GM21529 (cell line): ENCODE data around the gene SLC39A11.
"Not testable (repeated sequence)": the region's sequence is repeated elsewhere in the genome, so short reads cannot be mapped to it uniquely, and the experiment has no call there.

Experiments
- ATAC-seq: cut with Tn5 transposase; IDR thresholded peaks from one replicate; pipeline ENCODE4 v1.9.1; 2021; ENCODE audit not compliant: unreplicated experiment

SLC39A11 gene

DNA sequence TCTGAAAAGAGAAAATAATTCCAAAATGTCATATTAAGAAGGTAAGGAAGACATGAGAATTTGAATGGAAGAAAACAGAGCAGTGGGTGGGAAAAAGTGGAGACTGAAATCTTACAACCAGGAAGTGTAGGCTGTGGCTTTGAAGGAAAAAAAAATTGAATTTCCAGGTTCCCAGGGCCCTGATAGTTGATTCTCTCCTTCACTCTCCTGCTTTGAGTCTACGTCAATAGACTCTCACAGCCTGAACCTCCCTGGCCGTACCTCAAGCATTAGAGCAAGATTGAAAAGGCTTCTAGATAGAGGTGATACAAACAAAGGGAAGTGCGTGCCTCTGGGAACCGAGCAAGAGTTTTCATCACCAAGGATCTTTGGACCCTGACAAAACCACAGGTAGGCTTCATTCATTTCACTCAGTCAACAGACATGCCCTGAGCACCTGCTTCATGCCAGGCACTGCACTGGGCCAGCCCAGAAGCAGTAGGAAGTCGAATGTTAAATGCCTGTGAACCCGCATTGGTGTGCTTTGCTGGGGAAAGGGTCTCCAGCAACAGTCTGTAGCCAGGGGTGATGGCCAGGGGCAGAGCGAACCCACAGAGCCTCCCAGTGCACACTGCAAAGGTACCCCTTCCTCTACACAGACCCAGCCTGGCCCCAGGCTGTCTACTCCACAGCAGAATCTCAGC is 163.9 kb downstream of the SLC39A11 start:
- ATAC-seq, result no peak

- ATAC-seq, result no peak
These were observed 164.7 kb downstream of the SLC39A11 start for GRCh38 chr17:72927760-72928159.

- no peak for ATAC-seq
These were observed 165.3 kb downstream of the SLC39A11 start for GRCh38 chr17:72927146-72927545.

DNA sequence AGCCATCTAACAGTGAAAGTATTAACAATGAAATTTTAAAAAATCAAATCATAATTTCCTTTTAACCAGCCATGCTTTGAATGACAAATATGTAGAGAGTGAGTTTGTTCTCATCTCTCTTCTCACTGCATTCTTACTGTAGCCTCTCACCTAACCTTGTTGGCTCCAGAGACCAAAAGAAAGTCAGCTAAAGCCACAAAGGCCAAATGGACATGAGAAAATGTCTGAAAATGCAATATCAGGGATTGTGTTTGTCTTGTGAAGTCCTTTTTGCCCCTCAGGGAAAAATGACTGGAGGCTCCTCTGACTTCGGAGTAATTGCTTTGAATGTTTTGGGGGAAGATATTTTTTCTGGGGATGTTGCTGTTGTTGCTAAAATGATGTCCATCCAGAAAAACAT is 166.3 kb downstream of the SLC39A11 start:
- no peak for ATAC-seq

GRCh38 chr17:72924196-72924595 is 168.3 kb downstream of the SLC39A11 start:
- no peak for ATAC-seq

- ATAC-seq, result no peak
These were observed 170.3 kb downstream of the SLC39A11 start for GRCh38 chr17:72922219-72922618.

DNA sequence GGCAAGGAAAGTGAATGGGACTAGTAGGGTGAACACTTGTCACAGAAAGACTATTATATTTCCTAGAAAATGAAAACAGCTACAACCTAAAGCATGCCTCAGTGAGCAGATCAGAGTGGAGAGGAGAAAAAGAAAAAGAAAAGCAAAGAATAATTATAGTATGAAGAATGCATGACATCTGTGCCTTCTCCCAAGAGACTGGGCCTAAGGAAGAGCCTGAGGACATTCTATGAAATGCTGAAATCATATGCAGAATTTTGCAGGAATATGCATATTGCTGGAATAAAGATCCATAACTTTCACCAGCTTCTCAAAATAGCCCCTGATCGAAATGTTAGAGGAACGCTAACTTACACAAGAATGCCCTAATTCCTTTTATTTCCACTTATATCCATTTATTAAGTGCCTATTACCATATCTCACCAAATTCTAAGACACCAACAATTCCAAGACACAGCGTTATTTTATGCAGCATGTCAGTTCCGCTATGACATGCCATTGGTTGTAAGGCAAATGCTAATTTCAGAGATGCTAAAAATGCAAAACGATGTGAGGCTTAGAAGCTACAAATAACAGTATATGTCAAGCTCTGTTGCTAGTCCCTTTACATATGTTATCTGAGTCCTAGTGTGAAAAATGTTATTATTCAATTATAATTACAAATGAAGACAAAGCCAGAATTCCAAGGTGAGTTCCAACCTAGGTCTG is 171.0 kb downstream of the SLC39A11 start:
- ATAC-seq, result no peak

- ATAC-seq, result no peak
These were observed 172.0 kb downstream of the SLC39A11 start for GRCh38 chr17:72920513-72920912.

- no peak for ATAC-seq
These were observed 175.5 kb downstream of the SLC39A11 start for GRCh38 chr17:72916991-72917390.

GRCh38 chr17:72915625-72916081 is 176.8 kb downstream of the SLC39A11 start:
- ATAC-seq, result no peak

DNA sequence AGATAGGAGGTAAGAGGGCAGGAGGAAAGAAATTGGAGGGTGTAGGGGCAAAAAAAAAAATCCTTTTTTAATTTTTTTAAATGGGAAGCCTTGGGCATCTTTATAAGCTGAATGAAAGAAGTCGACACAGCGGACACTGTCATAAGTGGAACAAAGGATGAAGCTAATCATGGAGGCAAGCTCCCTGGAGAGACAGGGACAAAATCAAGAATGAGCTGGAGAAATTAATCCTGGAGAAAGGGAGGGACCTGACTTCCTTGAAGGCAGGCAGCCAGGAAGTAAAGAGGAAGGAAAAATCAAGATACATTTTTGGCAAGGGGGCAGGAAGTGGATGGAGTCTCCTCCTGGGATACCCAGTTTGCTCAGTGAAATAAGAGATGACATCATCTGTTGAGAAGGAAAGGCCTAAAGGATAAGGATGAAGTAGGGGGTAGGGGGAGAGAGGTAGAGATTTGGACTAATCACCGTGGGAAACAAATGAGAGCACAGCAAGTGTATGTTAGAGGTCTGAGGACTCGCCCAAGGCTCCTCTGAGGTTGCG is 179.3 kb downstream of the SLC39A11 start:
- ATAC-seq, result no peak

DNA sequence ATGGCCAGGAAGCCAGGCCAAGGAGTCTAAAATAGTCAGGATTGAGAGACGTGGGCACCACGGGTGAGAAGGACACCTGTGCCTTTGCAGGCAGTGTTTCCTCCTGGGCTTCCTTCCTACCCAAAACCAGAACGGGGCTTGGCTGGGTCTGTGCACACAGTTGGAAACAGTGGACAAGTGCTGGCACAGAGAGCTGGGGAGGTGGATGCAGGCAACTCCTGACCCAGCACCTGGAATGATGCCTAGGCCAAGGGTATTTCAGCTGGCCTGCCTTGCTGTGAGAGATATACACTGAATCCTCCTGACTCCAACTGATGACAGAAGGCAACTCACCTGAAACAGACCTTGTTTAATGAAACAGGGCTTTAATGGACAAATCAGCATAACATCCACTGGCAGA is 186.2 kb downstream of the SLC39A11 start:
- ATAC-seq, result no peak

DNA sequence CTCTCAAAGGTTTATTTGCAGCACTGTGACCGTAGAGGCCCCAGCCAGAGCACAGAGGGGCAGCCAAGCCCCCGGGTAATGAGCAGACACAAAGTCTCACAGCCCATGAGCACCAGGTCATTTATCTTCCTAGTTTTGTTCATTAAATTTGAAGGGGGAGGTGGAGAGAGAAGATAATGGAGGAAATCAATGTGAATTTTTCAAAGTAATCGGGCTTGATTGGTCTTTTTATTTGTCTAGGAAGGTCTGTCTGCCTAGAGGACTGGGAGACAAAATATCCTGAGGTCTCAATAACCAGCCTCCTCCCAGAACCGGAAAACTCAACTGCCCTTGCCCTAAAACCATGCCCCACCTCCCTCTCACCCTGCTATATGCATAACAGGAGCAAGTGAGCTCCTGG is 189.0 kb downstream of the SLC39A11 start:
- no peak for ATAC-seq

DNA sequence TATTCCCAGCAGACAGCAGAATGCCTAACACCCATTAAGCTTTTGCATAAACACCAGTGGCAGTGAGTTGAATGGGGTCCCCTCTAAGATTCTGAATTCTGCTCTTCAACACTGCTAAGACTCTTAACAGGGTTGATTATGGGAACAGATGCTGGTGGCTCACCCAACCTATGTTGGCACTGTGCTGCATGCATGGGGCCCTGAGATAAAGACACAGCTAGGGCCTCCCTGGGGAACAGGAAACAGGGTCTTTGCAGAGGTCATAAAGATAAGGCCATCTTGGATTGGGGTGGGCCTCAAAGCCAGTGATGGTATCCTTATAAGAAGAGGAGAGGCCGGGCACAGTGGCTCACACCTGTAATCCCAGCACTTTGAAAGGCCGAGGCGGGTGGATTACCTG is 190.8 kb downstream of the SLC39A11 start:
- ATAC-seq, result no peak

GRCh38 chr17:72901083-72901482 is 191.4 kb downstream of the SLC39A11 start:
- ATAC-seq, result no peak

DNA sequence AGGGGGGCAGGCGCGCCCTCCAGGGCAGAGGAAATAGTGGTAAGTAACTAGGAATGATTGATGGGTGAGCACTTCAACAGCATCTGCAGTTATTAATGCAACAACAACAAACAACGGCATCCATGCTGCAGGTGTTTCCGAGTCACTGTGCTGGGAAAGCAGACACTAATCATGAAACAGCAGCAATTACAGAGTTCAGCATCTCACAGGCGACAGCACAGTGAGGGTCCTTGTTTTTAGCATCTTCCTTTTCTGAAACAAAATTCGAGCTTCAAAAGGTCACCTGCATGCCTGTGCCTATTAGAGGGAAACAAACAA is 191.9 kb downstream of the SLC39A11 start:
- no peak for ATAC-seq

GRCh38 chr17:72898725-72899124 is 193.8 kb downstream of the SLC39A11 start:
- no peak for ATAC-seq

- not testable (repeated sequence) for ATAC-seq
These were observed 196.2 kb downstream of the SLC39A11 start for GRCh38 chr17:72896288-72896687.

DNA sequence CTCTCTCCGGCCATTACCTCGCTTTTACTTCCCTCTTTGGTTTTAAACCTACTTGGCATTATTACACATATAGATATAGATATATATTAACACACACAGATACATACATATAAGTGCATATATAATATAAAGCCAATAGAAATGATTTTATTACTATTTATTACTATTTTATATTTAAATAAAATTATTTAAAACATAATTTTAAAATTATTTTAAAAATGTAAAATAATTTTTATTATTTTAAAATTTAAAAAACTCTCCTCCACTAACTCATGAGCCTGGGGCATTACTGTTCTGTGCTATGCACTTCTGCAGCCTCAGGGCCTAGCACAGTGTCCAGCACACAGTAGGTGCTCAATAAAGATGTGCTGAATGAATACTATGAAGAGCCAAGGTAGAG is 200.9 kb downstream of the SLC39A11 start:
- no peak for ATAC-seq

DNA sequence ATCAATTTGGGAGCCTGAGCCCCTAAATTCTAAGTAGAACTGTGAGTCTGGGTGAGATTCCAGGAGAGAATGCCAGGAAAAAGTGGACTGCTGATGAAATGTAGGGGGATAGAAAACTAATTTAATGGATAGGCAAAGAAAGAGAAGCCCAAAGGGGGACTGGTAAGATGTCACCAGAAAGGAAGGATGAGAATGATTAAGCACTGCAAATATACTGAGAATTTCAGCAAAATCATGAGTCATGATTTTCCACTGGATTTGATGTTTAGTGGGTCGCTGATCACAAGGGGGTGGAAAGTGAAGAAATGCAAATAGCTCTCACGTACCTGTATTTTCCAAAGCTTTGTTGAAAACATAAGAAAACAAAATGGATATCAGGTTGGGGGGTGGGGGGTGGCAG is 201.8 kb downstream of the SLC39A11 start:
- no peak for ATAC-seq

- ATAC-seq, result no peak
These were observed 204.6 kb downstream of the SLC39A11 start for GRCh38 chr17:72887917-72888316.

DNA sequence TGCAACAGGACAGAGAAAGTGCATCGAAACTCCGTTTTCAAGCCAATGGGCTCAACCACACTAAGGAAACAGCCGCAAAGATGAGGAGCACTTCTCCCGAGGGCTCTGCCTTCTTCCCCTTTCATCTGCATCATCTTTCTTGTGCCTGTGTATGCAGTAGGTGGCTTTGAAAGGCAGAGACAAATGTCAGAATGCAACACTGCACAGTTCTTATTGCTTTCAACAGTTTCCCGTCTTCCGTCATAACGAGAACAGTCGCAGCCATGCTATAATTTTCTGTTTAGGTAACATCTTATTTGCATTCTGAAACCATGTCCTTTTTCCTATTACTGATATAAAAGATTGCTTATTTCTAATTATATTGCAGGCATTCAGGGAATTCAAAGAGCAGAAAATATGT is 205.2 kb downstream of the SLC39A11 start:
- ATAC-seq, result no peak

DNA sequence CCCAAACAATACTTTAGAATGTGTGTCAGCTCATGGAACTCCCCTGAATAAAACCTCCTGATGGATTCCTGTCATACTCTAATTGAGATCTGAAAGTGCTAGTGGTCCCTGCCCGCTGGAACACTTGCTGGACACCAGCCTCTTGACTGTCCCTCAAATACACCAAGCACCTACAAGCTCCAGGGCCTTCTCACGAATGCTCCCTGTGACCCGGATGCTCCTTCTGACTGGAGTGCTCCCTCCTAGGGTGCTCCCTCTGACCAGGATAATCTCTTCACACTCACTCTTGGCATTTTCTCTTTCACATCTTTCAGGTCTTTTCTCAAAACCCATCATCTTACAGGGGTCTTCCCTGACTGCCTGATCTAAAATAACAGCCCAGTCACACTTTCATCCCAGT is 205.9 kb downstream of the SLC39A11 start:
- no peak for ATAC-seq
